Heart right ventricle (tissue), 16 donors: ENCODE results near the gene MYLK4. TPM values are rescaled to one million over a fixed set of nuclear protein-coding genes. Genes with fewer than 3 reads are reported as not detected.

Experiments used
- ATAC-seq, 8 donors: fragments of 200-7000 bp; cut with Tn5 transposase; one replicate each; pipeline ENCODE4 v1.9.1; 2020; ENCODE audit warnings: mild to moderate bottlenecking in 8 of 8, moderate library complexity in 8 of 8, moderate number of reproducible peaks in 1 of 8
- DNase-seq, 2 donors: peaks; one replicate each; pipeline ENCODE4 v3.0.0-alpha.2; 2020
- H3K27ac ChIP-seq, 10 donors: fragments of 200-600 bp; sonication (generic) in 2 of 10; one replicate each; pipeline versions ENCODE4 v1.5.0 to v1.8.0; 2020 to 2022; ENCODE audit warnings: mild to moderate bottlenecking in 3 of 10
- H3K27me3 ChIP-seq, 7 donors: fragments of 200-600 bp; one replicate each; pipeline ENCODE4 v1.8.0; 2021 to 2022; ENCODE audit warnings: mild to moderate bottlenecking in 2 of 7
- H3K36me3 ChIP-seq, 9 donors: fragments of 200-600 bp; sonication (generic) in 1 of 9; one replicate each; pipeline versions ENCODE4 v1.5.0 to v1.8.0; 2020 to 2022; ENCODE audit warnings: mild to moderate bottlenecking in 2 of 9
- H3K4me1 ChIP-seq, 9 donors: fragments of 200-600 bp; sonication (generic) in 1 of 9; one replicate each; pipeline versions ENCODE4 v1.5.0 to v1.8.0; 2020 to 2022; ENCODE audit warnings: mild to moderate bottlenecking in 4 of 9
- H3K4me3 ChIP-seq, 10 donors: fragments of 200-600 bp; sonication (generic) in 2 of 10; one replicate each; pipeline versions ENCODE4 v1.5.0 to v1.8.0; 2020 to 2022; ENCODE audit warnings: mild to moderate bottlenecking in 7 of 10, moderate library complexity in 2 of 10
- H3K9me3 ChIP-seq, 11 donors: fragments of 200-600 bp in 10 of 11; sonication (generic) in 2 of 11; one replicate each; pipeline versions ENCODE4 v1.5.0 to v1.8.0; 2013 to 2022; ENCODE audit warnings: mild to moderate bottlenecking in 2 of 11, control low read depth in 1 of 11, moderate library complexity in 1 of 11
- CTCF ChIP-seq, 9 donors: fragments of 200-600 bp; sonication (generic) in 2 of 9; IDR thresholded peaks; one replicate each; pipeline versions ENCODE4 v1.5.0 to v1.8.0; 2021 to 2022; ENCODE audit warnings: antibody characterized with exemption in 9 of 9, mild to moderate bottlenecking in 5 of 9, moderate library complexity in 1 of 9
- WGBS, 2 donors: extraction: QIAGEN DNeasy Blood & Tissue Kit; methylation state at CpG; one replicate each; pipeline ENCODE4 v1.1.7; 2013; ENCODE audit warnings: inconsistent platforms in 1 of 2; 5-methylcytosine and 5-hydroxymethylcytosine counted together
- intact Hi-C, 10 donors: fragments of 100-400 bp; cut with DNase I; formaldehyde crosslinking; loops; one replicate each; pipeline versions ENCODE4 v1.11.1 to v1.14.2; 2022
- polyA plus RNA-seq, 2 donors: library from polyadenylated mRNA; stranded (reverse); fragments of 200-250 nt; gene quantifications; one replicate each; pipeline ENCODE4 v1.2.3, GENCODE V29; 2013
- total RNA-seq, 10 donors: library from RNA; stranded (reverse); fragmentation: NEBNext Ultra II Directional in 3 of 10; extraction: Animal tissue kit (Norgen Biotek cat#: 25700) in 3 of 10; gene quantifications; one replicate each; pipeline versions ENCODE4 v1.2.1 to v1.2.4, GENCODE V29; 2021 to 2023
- donor health status: Arrhythmogenic right ventricular cardiomyopathy.
- donor health status: ischemic (EF 13 %, LVEDD 7.1; RV severe dilation, severe dysfunction).
- donor health status: healthy with polysubstance abuse.
- donor health status: DM: no; HTN: yes; CAD: no.
- donor health status: DM: no; HTN: no; CAD: no.
- donor health status: ischemic (EF 25% LVEDD 6.9; RV normal size, moderate dysfunction).
- donor health status: ischemic (EF 25% LVEDD 5.7; RV mildly dilated, moderate dysfunction).
- donor health status: healthy.
- donor health status: DM: yes; HTN: yes; CAD: no.
- donor health status: Ischemic cardiomyopathy.
- donor health status: ischemic (EF 35%, LVEDD 5.7; RV mildly dilated, moderate dysfunction).
- donor health status: nonischemic (EF 11% LVEDD 7.7; RV severe dilation, severe dysfunction).
- donor health status: DM: yes; HTN: yes; CAD: no.
- donor health status: PGD.
- donor health status: ischemic (EF 29% LVEDD 5.4; RV normal size, mild dysfunction).
- donor health status: nonischemic (EF 23%, LVEDD 6.1; RV moderate dilation, normal function).

Gene MYLK4
- total and polyA plus RNA-seq, 12 donors: 0.13 to 2.5 (median 0.92) TPM

GRCh38 chr6:2684103-2684749 is 66.5 kb downstream of the MYLK4 start:
- H3K9me3 ChIP-seq: no peaks in the 10 kb centered on the region
- WGBS, 2 donors: 90 to 93% methylated on average over 18 of the region's 18 CpGs
- DNase-seq (no peak), ATAC-seq (no peak)
- no peak overlapping the region for H3K27ac ChIP-seq
- intact Hi-C loops: no loop called here
- H3K4me1 ChIP-seq: peaks cover 0 to 6% (median 0%) of the 10 kb centered on the region in 9 donors
- no peak overlapping the region for H3K4me3 ChIP-seq
- no peaks in the 10 kb centered on the region for H3K27me3 ChIP-seq
- H3K36me3 ChIP-seq: no peaks in the 10 kb centered on the region
- TF ChIP-seq CTCF (IDR thresholded peaks at IDR 0.05): no peak

GRCh38 chr6:2680264-2680922 is 70.3 kb downstream of the MYLK4 start:
- no peak for TF ChIP-seq CTCF (IDR thresholded peaks at IDR 0.05)
- no peak for DNase-seq
- H3K9me3 ChIP-seq: no peaks in the 10 kb centered on the region
- ATAC-seq: no peak
- H3K4me3 ChIP-seq: no peak overlapping the region
- H3K36me3 ChIP-seq: no peaks in the 10 kb centered on the region
- no peak overlapping the region for H3K27ac ChIP-seq
- H3K4me1 ChIP-seq: no peaks in the 10 kb centered on the region
- intact Hi-C loops: no loop called here
- no peaks in the 10 kb centered on the region for H3K27me3 ChIP-seq
- WGBS, 2 donors: 85 to 92% methylated on average over 15 of the region's 15 CpGs

GRCh38 chr6:2677080-2677593 is 73.6 kb downstream of the MYLK4 start:
- H3K27ac ChIP-seq: no peak overlapping the region
- no peak for ATAC-seq

GRCh38 chr6:2676048-2676447 is 74.7 kb downstream of the MYLK4 start:
- DNase-seq: no peak
- Histone ChIP-seq H3K27me3 (no peaks in the 10 kb centered on the region), H3K36me3 (no peaks in the 10 kb centered on the region), H3K9me3 (no peaks in the 10 kb centered on the region), H3K4me1 (no peaks in the 10 kb centered on the region), H3K4me3 (no peak overlapping the region), H3K27ac (no peak overlapping the region)
- intact Hi-C loops: no loop called here
- ATAC-seq: no peak
- TF ChIP-seq CTCF (IDR thresholded peaks at IDR 0.05): no peak
- WGBS, 2 donors: 94 to 95% methylated on average over 2 of the region's 2 CpGs

More at GRCh38 chr6:2677080-2677593, 73.6 kb downstream of the MYLK4 start:
- H3K9me3 ChIP-seq: no peaks in the 10 kb centered on the region
- WGBS, 2 donors: 92 to 94% methylated on average over 4 of the region's 4 CpGs
- no peak for DNase-seq
- H3K4me1 ChIP-seq: no peaks in the 10 kb centered on the region
- H3K27me3 ChIP-seq: no peaks in the 10 kb centered on the region
- no peaks in the 10 kb centered on the region for H3K36me3 ChIP-seq
- no peak overlapping the region for H3K4me3 ChIP-seq
- intact Hi-C loops: no loop called here
- TF ChIP-seq CTCF (IDR thresholded peaks at IDR 0.05): no peak
